ENCODE data around the gene RMND1.

DNA sequence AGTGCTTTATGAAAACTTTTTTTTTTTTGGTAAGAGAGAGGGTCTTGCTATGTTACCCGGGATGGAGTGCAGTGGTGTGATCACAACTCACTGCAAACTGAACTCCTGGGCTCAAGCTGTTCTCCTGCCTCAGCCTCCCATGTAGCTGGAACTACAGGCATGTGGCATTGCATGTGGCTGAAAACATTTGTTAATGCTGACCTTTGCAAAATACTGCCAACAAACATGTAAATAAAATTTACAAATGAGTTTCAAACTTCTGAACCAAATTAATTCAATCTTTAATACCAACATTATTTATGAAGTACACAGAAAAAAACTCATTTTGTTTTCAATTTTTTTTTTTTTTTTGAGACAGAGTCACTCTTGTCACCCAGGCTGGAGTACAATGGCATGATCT lies 34.4 kb downstream of the RMND1 start:
- no peak for TF ChIP-seq MYC (IDR thresholded peaks at IDR 0.05; ENCODE audit: borderline replicate concordance, low read length)
- TF ChIP-seq, protein P1, sequence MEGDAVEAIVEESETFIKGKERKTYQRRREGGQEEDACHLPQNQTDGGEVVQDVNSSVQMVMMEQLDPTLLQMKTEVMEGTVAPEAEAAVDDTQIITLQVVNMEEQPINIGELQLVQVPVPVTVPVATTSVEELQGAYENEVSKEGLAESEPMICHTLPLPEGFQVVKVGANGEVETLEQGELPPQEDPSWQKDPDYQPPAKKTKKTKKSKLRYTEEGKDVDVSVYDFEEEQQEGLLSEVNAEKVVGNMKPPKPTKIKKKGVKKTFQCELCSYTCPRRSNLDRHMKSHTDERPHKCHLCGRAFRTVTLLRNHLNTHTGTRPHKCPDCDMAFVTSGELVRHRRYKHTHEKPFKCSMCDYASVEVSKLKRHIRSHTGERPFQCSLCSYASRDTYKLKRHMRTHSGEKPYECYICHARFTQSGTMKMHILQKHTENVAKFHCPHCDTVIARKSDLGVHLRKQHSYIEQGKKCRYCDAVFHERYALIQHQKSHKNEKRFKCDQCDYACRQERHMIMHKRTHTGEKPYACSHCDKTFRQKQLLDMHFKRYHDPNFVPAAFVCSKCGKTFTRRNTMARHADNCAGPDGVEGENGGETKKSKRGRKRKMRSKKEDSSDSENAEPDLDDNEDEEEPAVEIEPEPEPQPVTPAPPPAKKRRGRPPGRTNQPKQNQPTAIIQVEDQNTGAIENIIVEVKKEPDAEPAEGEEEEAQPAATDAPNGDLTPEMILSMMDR (IDR thresholded peaks at IDR 0.05): no peak
- TF ChIP-seq EP300 (IDR thresholded peaks at IDR 0.05): no peak
- TF ChIP-seq FOSL2 (IDR thresholded peaks at IDR 0.05): no peak
- no peak for TF ChIP-seq FOSL2 (CRISPR knock-in tag; IDR thresholded peaks at IDR 0.05)
- no peak for TF ChIP-seq HDAC2 (IDR thresholded peaks at IDR 0.05)
- TF ChIP-seq BHLHE40 (IDR thresholded peaks at IDR 0.05; ENCODE audit: low read depth, low read length): no peak
- TF ChIP-seq JUNB (IDR thresholded peaks at IDR 0.05): no peak
- TF ChIP-seq, protein P2, sequence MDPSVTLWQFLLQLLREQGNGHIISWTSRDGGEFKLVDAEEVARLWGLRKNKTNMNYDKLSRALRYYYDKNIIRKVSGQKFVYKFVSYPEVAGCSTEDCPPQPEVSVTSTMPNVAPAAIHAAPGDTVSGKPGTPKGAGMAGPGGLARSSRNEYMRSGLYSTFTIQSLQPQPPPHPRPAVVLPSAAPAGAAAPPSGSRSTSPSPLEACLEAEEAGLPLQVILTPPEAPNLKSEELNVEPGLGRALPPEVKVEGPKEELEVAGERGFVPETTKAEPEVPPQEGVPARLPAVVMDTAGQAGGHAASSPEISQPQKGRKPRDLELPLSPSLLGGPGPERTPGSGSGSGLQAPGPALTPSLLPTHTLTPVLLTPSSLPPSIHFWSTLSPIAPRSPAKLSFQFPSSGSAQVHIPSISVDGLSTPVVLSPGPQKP (IDR thresholded peaks at IDR 0.05; ENCODE audit: low read depth, low read length): no peak
- TF ChIP-seq POLR2A (IDR thresholded peaks at IDR 0.05; ENCODE audit: low read length): no peak
- no peak for TF ChIP-seq SREBF2 (IDR thresholded peaks at IDR 0.05)
- no peak for TF ChIP-seq CEBPB (IDR thresholded peaks at IDR 0.05)
- TF ChIP-seq CHD4 (IDR thresholded peaks at IDR 0.05; ENCODE audit: borderline replicate concordance): no peak
- TF ChIP-seq RAD21 (conservative IDR thresholded peaks at IDR 0.05 in 1 of 2, IDR thresholded peaks at IDR 0.05 in 1 of 2): no peak
- TF ChIP-seq JUN (IDR thresholded peaks at IDR 0.05): no peak
